ENCODE results near the gene XRRA1.

The XRRA1 gene

GRCh38 chr11:74954199-74954598 lies 5.3 kb upstream of the XRRA1 start (continued):
- TF ChIP-seq CSRNP3 (CRISPR knock-in tag; IDR thresholded peaks at IDR 0.05) (no peak), BACH2 (CRISPR knock-in tag; IDR thresholded peaks at IDR 0.05; ENCODE audit: borderline replicate concordance) (no peak), ZNF70 (CRISPR knock-in tag; IDR thresholded peaks at IDR 0.05) (no peak)

- no peak for ATAC-seq
- TF ChIP-seq PPARA (CRISPR knock-in tag; IDR thresholded peaks at IDR 0.05; ENCODE audit: borderline replicate concordance) (no peak), SNAI2 (CRISPR knock-in tag; IDR thresholded peaks at IDR 0.05) (no peak), ZC3H10 (CRISPR knock-in tag; IDR thresholded peaks at IDR 0.05) (no peak), CSDC2 (CRISPR knock-in tag; IDR thresholded peaks at IDR 0.05) (no peak), TOX (CRISPR knock-in tag; IDR thresholded peaks at IDR 0.05; ENCODE audit: borderline replicate concordance) (no peak), CREB5 (CRISPR knock-in tag; IDR thresholded peaks at IDR 0.05; ENCODE audit: low read depth) (no peak), ZNF70 (CRISPR knock-in tag; IDR thresholded peaks at IDR 0.05) (no peak), ZFP3 (CRISPR knock-in tag; IDR thresholded peaks at IDR 0.05) (no peak), BACH2 (CRISPR knock-in tag; IDR thresholded peaks at IDR 0.05; ENCODE audit: borderline replicate concordance) (no peak), POU6F1 (CRISPR knock-in tag; IDR thresholded peaks at IDR 0.05; ENCODE audit: borderline replicate concordance, low read depth) (no peak), PATZ1 (CRISPR knock-in tag; IDR thresholded peaks at IDR 0.05; ENCODE audit: borderline replicate concordance) (no peak), ZNF565 (CRISPR knock-in tag; conservative IDR thresholded peaks at IDR 0.05; ENCODE audit: low read depth) (no peak), ZFP30 (CRISPR knock-in tag; IDR thresholded peaks at IDR 0.05) (no peak), ISL1 (CRISPR knock-in tag; IDR thresholded peaks at IDR 0.05) (no peak), CSRNP3 (CRISPR knock-in tag; IDR thresholded peaks at IDR 0.05) (no peak), OSR1 (CRISPR knock-in tag; IDR thresholded peaks at IDR 0.05) (no peak), ARNTL (CRISPR knock-in tag; IDR thresholded peaks at IDR 0.05; ENCODE audit: borderline replicate concordance, low read depth) (no peak), GLIS3 (CRISPR knock-in tag; IDR thresholded peaks at IDR 0.05) (no peak)
Observed at GRCh38 chr11:74953451-74953850, 4.6 kb upstream of the XRRA1 start.

- no peak for ATAC-seq
Observed at GRCh38 chr11:74952752-74953151, 3.9 kb upstream of the XRRA1 start.

More at GRCh38 chr11:74952752-74953151, 3.9 kb upstream of the XRRA1 start:
- TF ChIP-seq ESRRG (CRISPR knock-in tag; IDR thresholded peaks at IDR 0.05) (no peak), CSDC2 (CRISPR knock-in tag; IDR thresholded peaks at IDR 0.05) (no peak), CSRNP3 (CRISPR knock-in tag; IDR thresholded peaks at IDR 0.05) (no peak), TOX (CRISPR knock-in tag; IDR thresholded peaks at IDR 0.05; ENCODE audit: borderline replicate concordance) (no peak), ZNF8 (CRISPR knock-in tag; IDR thresholded peaks at IDR 0.05) (no peak), OSR1 (CRISPR knock-in tag; IDR thresholded peaks at IDR 0.05) (no peak), TSHZ2 (CRISPR knock-in tag; IDR thresholded peaks at IDR 0.05) (no peak), POU6F1 (CRISPR knock-in tag; IDR thresholded peaks at IDR 0.05; ENCODE audit: borderline replicate concordance, low read depth) (no peak), GLIS3 (CRISPR knock-in tag; IDR thresholded peaks at IDR 0.05) (no peak), SNAI2 (CRISPR knock-in tag; IDR thresholded peaks at IDR 0.05) (no peak), BACH2 (CRISPR knock-in tag; IDR thresholded peaks at IDR 0.05; ENCODE audit: borderline replicate concordance) (no peak)

All from SK-N-SH treated with all-trans-retinoic acid at 6 μM for 48 hours (cell line).